NK-92 treated with Interleukin-12 subunit alpha and Interleukin-12 subunit beta, amount 100 ng/mL, for 24 hours (cell line): Measurements from ENCODE around the gene HOOK2.

Experiments
- DNase-seq: peaks from one replicate; lab custom pipeline; 2025; lab: John Stamatoyannopoulos, UW

HOOK2 gene

GRCh38 chr19:12794196-12794941 lies 19.0 kb upstream of the HOOK2 start:
- no peak for DNase-seq

- peak; percentile 95 for DNase-seq
Measured at GRCh38 chr19:12793290-12794195, 18.2 kb upstream of the HOOK2 start.

GRCh38 chr19:12792853-12793289 lies 17.5 kb upstream of the HOOK2 start:
- DNase-seq, result no peak

- DNase-seq, result peak; percentile 77
Measured at GRCh38 chr19:12792051-12792852, 16.9 kb upstream of the HOOK2 start.

GRCh38 chr19:12791345-12792050 lies 16.1 kb upstream of the HOOK2 start, which contains the start of gene JUNB:
TSS of gene JUNB (plus strand) at chr19:12791486. CDS start at chr19:12791772, 286 bp downstream.
- DNase-seq, result peak; percentile 94

- no peak for DNase-seq
Measured at GRCh38 chr19:12790628-12791344, 15.4 kb upstream of the HOOK2 start.

- peak; percentile 97 for DNase-seq
Measured at GRCh38 chr19:12789904-12790619, 14.7 kb upstream of the HOOK2 start.

- no peak for DNase-seq
Measured at GRCh38 chr19:12789098-12789903, 13.9 kb upstream of the HOOK2 start.

GRCh38 chr19:12788682-12789097 lies 13.3 kb upstream of the HOOK2 start:
- no peak for DNase-seq

GRCh38 chr19:12788042-12788681 lies 12.8 kb upstream of the HOOK2 start:
- no peak for DNase-seq

GRCh38 chr19:12787458-12787857 lies 12.1 kb upstream of the HOOK2 start:
- no peak for DNase-seq

- no peak for DNase-seq
Measured at GRCh38 chr19:12786952-12787351, 11.6 kb upstream of the HOOK2 start.

- DNase-seq, result no peak
Measured at GRCh38 chr19:12786141-12786870, 11.0 kb upstream of the HOOK2 start.

GRCh38 chr19:12785431-12786031 lies 10.2 kb upstream of the HOOK2 start:
- DNase-seq, result no peak

GRCh38 chr19:12784871-12785430 lies 9.6 kb upstream of the HOOK2 start:
- no peak for DNase-seq

- no peak for DNase-seq
Measured at GRCh38 chr19:12784394-12784870, 9.1 kb upstream of the HOOK2 start.

GRCh38 chr19:12783849-12784393 lies 8.6 kb upstream of the HOOK2 start:
- DNase-seq, result no peak
